GM12878 (cell line): Measurements from ENCODE around the gene ZBTB7B. TPM values are rescaled to one million over a fixed set of nuclear protein-coding genes. Genes with fewer than 3 reads are reported as not detected.

Experiments
- ETV6 ChIP-seq, 2 experiments: fragments of 450-650 bp in 1 of 2; IDR thresholded peaks in 1 of 2; conservative IDR thresholded peaks in 1 of 2; 2 replicates each; pipeline ENCODE4 v1.6.1; 2014; ENCODE audit warnings: antibody characterized with exemption in 1 of 2, borderline replicate concordance in 1 of 2, low read depth in 1 of 2, mild to moderate bottlenecking in 1 of 2, moderate library complexity in 1 of 2
- FOS ChIP-seq: IDR thresholded peaks from 3 replicates; pipeline ENCODE4 v1.6.1; 2011; ENCODE audit warnings: borderline replicate concordance; ENCODE audit not compliant: insufficient read length; ENCODE audit errors: extremely low read depth
- GABPA ChIP-seq: IDR thresholded peaks from 2 replicates; pipeline ENCODE4 v1.6.1; 2014; ENCODE audit warnings: antibody characterized with exemption, low read depth, mild to moderate bottlenecking, inconsistent platforms
- IKZF1 ChIP-seq: fragments of 450-650 bp; conservative IDR thresholded peaks from 2 replicates; pipeline ENCODE4 v1.6.1; 2017; ENCODE audit warnings: antibody characterized with exemption, mild to moderate bottlenecking
- MEF2B ChIP-seq: fragments of 450-650 bp; IDR thresholded peaks from 2 replicates; pipeline ENCODE4 v1.6.1; 2018; ENCODE audit warnings: mild to moderate bottlenecking, moderate library complexity; ENCODE audit not compliant: partially characterized antibody, poor library complexity, severe bottlenecking
- MTA2 ChIP-seq: fragments of 450-650 bp; IDR thresholded peaks from 2 replicates; pipeline ENCODE4 v1.6.1; 2016; ENCODE audit warnings: low read depth, mild to moderate bottlenecking, moderate library complexity
- POLR2A ChIP-seq: IDR thresholded peaks from 2 replicates; pipeline ENCODE4 v1.6.1; 2011; ENCODE audit warnings: low read depth, mild to moderate bottlenecking, low read length
- POLR2AphosphoS2 ChIP-seq: IDR thresholded peaks from 2 replicates; pipeline ENCODE4 v1.6.1; 2011; ENCODE audit warnings: low read depth, mild to moderate bottlenecking, low read length, improper control_type of control experiment, moderate library complexity
- RCOR1 ChIP-seq: conservative IDR thresholded peaks from 2 replicates; pipeline ENCODE4 v1.6.1; 2012; ENCODE audit warnings: low read depth, low read length, improper control_type of control experiment
- SUPT20H ChIP-seq: IDR thresholded peaks from 2 replicates; pipeline ENCODE4 v1.6.1; 2011; ENCODE audit warnings: low read depth, mild to moderate bottlenecking, low read length, moderate library complexity, borderline replicate concordance; ENCODE audit not compliant: control insufficient read depth
- ZNF207 ChIP-seq: fragments of 450-650 bp; IDR thresholded peaks from 2 replicates; pipeline ENCODE4 v1.6.1; 2014; ENCODE audit warnings: antibody characterized with exemption, mild to moderate bottlenecking, borderline replicate concordance
- polyA plus RNA-seq, 11 experiments: library from polyadenylated mRNA; depleted of rRNA in 4 of 11; unstranded in 6 of 11; stranded (reverse) in 5 of 11; fragments of >200 nt; fragmentation: Nextera tagmentation in 4 of 11; fragmentation: Illumina TruSeq in 1 of 11; extraction: Ambion mirVana in 4 of 11; extraction: Trizol in 1 of 11; gene quantifications; 1 replicate in 1 of 11; 2 replicates in 10 of 11; pipeline versions ENCODE4 v1.2.1 to v1.2.3, GENCODE V29; 2011 to 2016; ENCODE audit warnings: inconsistent platforms in 2 of 11, missing spikeins in 2 of 11, low read depth in 1 of 11
- total RNA-seq, 4 experiments: library from RNA; depleted of rRNA in 3 of 4; stranded (reverse); fragments of >200 nt in 3 of 4; fragmentation: Illumina TruSeq in 1 of 4; extraction: Trizol in 1 of 4; gene quantifications; 2 replicates each; pipeline versions ENCODE4 v1.2.1 to v1.2.3, GENCODE V29; 2013 to 2021
- TF ChIP-seq, protein P1 (sequence below): fragments of 450-650 bp; IDR thresholded peaks from 2 replicates; pipeline ENCODE4 v1.6.1; 2018; ENCODE audit warnings: mild to moderate bottlenecking, low read depth, moderate library complexity; ENCODE audit not compliant: partially characterized antibody
- TF ChIP-seq, protein P2 (sequence below): fragments of 150-350 bp; IDR thresholded peaks from 2 replicates; pipeline ENCODE4 v1.6.1; 2016; ENCODE audit warnings: low read depth, low read length

The ZBTB7B gene
- total and polyA plus RNA-seq, 10 of the 15 experiments (the other 5 are each of a cell fraction or from before 2014, with no cell fraction given), result 0.11 to 44.9 (median 11.3) TPM

DNA sequence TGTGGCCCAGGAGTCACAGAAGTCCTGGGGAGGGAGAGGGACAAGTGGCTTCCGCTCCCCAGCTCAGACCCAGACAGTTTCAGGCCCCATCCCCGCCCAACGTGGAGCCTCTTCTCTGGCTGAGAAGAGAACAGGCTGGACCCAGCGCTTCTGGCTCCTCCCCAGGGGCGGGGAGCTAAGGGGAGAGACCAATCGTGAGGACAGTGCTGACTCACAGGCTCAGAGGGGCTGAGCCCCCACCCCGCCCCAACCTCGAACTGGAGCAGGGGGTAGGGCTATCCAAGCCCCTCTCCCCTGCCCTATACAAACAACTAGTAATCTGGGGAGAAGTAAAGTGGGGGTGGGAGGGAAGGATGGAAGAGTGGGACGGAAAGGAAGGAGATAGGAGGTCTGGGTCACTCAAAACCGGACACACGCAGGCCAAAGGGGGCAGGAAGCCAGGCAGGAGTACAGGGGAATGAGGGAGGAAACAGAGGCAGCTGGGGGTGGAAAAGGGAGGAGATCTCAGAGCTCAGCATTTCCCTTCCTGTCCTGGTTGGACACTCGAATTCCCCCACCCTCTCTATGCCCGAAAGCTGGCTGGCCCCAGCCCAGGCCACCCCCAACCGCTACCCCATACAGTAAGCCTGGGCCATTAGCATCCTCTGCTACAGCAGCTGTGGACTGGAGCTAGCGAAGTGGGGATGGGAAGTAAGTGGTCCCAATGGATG is 31.8 kb upstream of the ZBTB7B start, which contains the start of gene SHC1 (continued):
- TF ChIP-seq MEF2B (no peak), RCOR1 (no peak), GABPA (no peak), FOS (no peak), MTA2 (no peak), POLR2AphosphoS2 (no peak), IKZF1 (no peak), ETV6 (conservative IDR thresholded peaks at IDR 0.05 in 1 of 2, IDR thresholded peaks at IDR 0.05 in 1 of 2; ENCODE audit: borderline replicate concordance in 1 of 2, low read depth in 1 of 2) (no peak), SUPT20H (no peak), POLR2A (peak; percentile 45; the same call in 1 of the 2 replicates), ZNF207 (no peak)
- TF ChIP-seq, protein P1, sequence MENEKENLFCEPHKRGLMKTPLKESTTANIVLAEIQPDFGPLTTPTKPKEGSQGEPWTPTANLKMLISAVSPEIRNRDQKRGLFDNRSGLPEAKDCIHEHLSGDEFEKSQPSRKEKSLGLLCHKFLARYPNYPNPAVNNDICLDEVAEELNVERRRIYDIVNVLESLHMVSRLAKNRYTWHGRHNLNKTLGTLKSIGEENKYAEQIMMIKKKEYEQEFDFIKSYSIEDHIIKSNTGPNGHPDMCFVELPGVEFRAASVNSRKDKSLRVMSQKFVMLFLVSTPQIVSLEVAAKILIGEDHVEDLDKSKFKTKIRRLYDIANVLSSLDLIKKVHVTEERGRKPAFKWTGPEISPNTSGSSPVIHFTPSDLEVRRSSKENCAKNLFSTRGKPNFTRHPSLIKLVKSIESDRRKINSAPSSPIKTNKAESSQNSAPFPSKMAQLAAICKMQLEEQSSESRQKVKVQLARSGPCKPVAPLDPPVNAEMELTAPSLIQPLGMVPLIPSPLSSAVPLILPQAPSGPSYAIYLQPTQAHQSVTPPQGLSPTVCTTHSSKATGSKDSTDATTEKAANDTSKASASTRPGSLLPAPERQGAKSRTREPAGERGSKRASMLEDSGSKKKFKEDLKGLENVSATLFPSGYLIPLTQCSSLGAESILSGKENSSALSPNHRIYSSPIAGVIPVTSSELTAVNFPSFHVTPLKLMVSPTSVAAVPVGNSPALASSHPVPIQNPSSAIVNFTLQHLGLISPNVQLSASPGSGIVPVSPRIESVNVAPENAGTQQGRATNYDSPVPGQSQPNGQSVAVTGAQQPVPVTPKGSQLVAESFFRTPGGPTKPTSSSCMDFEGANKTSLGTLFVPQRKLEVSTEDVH, result no peak
- TF ChIP-seq, protein P2, sequence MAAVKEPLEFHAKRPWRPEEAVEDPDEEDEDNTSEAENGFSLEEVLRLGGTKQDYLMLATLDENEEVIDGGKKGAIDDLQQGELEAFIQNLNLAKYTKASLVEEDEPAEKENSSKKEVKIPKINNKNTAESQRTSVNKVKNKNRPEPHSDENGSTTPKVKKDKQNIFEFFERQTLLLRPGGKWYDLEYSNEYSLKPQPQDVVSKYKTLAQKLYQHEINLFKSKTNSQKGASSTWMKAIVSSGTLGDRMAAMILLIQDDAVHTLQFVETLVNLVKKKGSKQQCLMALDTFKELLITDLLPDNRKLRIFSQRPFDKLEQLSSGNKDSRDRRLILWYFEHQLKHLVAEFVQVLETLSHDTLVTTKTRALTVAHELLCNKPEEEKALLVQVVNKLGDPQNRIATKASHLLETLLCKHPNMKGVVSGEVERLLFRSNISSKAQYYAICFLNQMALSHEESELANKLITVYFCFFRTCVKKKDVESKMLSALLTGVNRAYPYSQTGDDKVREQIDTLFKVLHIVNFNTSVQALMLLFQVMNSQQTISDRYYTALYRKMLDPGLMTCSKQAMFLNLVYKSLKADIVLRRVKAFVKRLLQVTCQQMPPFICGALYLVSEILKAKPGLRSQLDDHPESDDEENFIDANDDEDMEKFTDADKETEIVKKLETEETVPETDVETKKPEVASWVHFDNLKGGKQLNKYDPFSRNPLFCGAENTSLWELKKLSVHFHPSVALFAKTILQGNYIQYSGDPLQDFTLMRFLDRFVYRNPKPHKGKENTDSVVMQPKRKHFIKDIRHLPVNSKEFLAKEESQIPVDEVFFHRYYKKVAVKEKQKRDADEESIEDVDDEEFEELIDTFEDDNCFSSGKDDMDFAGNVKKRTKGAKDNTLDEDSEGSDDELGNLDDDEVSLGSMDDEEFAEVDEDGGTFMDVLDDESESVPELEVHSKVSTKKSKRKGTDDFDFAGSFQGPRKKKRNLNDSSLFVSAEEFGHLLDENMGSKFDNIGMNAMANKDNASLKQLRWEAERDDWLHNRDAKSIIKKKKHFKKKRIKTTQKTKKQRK, result no peak
- TF ChIP-seq, all 136 proteins: peak for 7
